Measurements from ENCODE around the gene LDLRAD4. TPM values are rescaled to one million over a fixed set of nuclear protein-coding genes. Genes with fewer than 3 reads are reported as not detected.
A peak's percentile ranks its signal among the peaks of the same experiment; 100 is the strongest.

The LDLRAD4 gene
- polyA plus RNA-seq, 1 donor = 8.0 TPM

- no peak for DNase-seq
Observed at GRCh38 chr18:13621446-13621849, 402.9 kb downstream of the LDLRAD4 start.

DNA sequence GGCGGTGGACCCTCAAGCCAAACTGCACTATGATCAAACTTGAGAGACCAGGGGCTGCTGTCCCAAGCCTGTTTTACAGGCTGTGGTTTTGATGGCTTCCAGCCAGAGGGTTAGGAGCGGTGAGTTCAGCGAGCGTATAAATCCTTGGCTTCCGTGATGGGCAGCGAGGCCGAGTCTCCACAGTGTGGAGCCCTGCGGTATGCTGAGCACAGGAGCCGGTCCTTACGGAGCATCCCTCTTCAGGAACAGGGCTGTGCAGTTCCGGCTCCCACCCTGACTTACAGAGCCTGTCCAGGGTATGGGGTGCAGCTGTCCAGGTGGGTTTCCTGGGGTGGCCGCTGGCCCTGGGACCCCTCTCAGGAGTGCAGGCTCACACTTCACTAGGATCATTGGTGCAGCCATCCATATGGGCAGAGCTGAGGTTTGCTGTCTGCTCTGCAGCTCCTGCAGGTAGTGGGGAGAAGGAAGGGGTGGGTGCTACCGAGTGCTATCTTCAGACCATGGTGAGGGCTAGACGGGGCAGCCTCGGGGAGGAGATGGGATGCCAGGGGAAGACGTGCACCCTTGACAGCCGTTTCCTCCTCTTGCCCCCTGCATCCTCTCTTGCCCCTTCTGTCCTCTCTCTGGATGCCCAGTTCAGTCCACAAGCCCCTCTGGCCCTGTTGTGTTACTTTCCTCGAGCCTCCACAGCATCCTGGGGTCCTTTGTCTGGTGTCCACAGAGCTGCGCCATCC is 403.5 kb downstream of the LDLRAD4 start:
- DNase-seq = no peak

- no peak for DNase-seq
Observed at GRCh38 chr18:13622751-13623150, 404.2 kb downstream of the LDLRAD4 start.

DNA sequence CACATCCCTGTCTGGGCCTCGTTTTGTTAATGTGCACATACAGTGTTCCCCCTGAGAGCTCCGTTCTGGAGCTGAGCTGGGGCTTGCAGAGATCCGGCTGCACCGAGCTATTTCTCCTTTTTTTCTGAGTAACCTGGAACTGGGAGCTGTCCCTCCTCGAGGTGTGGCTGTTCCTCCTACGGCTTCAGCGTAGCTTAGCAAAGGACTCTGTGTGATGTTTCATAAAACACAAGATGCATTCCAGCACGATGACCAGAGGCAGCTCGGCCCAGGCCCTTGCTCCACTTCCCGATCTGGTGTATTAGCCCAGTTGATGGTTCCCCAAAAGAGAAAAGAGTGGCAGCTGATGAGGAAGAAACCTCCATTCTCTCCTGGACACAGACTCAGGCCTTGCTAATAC is 404.8 kb downstream of the LDLRAD4 start:
- no peak for DNase-seq

DNA sequence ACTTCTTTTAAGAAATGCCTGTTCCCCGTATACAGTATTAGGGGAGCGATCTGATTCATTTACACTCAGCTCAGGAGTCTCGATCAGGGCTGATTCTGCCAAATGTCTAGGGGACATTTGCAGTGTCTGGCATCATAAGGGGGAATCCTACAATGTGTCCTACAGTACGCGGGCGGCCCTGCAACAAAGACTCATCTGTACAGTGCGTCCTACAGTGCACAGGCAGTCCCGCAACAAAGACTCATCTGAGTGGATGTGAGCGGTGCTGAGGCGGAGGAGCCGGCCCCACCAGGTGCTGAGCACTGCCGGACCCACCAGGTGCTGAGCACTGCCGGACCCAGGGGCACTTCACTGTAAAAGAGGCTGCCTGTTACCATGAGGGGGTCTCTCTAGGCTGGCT is 405.3 kb downstream of the LDLRAD4 start:
- DNase-seq = no peak

DNA sequence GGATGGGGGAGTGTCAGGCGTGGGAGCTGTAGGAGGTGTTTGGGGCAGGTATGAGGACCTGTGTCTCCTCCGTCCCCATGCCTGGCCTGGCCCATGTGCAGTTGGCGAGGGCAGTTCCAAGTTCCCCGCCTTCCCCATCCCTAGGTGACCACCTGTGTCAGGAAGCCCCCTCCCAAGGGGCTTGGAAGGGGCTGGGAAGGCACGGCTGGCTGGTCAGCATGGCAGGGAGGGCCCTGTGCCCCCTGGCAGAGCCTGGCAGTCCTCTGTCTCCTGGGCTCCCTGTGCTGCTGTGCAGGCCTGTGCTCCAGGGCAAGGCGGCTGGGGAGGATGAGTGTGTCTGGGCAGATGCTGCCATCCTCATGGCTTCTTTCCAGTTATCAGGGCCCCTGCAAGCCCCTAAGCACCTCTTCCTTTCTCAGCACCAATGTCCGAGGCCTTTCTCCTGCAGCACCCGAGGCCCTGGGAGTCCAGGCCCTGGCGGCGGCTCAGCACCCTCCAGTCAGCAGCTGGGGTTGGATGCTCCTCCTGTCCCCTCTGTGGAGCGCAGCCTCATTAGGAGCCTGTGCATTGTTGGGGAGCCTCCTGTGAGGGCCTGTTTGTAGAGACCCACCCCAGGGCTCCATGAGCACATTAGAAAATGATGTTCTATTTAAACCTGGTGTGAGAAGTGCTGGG is 406.1 kb downstream of the LDLRAD4 start:
- no peak for DNase-seq

DNA sequence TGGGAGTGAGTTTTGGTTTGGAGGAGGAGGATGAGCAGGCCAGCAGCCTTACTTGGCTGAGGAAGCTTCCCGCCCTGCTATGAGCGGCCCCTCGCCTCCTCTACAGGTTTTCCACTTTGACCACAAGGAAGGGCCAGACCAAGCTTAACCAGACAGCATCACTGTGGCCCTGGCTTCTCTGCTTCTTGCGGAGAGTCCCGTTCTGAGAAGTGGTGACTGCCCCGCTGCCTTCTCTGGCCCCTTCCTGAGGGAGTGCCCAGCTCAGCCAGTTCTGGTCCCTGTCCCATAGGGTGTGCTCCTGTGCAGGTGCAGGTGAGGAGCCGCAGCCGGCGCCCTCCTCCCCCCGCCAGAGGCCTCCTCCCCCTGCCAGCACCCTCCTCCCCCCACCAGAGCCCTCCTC is 406.8 kb downstream of the LDLRAD4 start:
- DNase-seq = no peak

GRCh38 chr18:13625843-13626543 is 407.4 kb downstream of the LDLRAD4 start:
- no peak for DNase-seq

- DNase-seq = no peak
Observed at GRCh38 chr18:13626544-13626908, 408.0 kb downstream of the LDLRAD4 start.

- no peak for DNase-seq
Observed at GRCh38 chr18:13627639-13628038, 409.1 kb downstream of the LDLRAD4 start.

GRCh38 chr18:13628211-13628610 is 409.7 kb downstream of the LDLRAD4 start:
- no peak for DNase-seq

- DNase-seq = peak; percentile 79
Observed at GRCh38 chr18:13629841-13630715, 411.5 kb downstream of the LDLRAD4 start.

GRCh38 chr18:13630716-13631268 is 412.2 kb downstream of the LDLRAD4 start:
- no peak for DNase-seq

DNA sequence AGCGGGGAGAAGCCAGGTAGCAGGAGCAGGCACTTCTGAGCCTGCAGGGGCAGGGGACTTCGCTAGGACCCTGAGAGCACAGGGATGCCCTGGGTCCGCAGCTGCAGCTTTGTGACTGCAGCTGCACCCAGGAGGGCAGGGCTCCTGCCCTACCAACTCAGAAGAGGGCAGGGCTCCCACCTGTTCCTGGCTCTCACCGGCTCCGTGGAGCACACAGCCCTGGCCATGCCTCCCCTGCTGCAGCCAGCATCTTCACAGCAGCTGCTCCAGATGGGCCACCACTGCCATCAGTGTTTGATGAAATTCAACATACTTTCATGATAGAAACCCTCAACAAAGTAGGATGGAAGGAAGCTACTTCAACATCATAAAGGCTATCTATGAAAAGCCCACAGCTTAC is 415.1 kb downstream of the LDLRAD4 start:
- no peak for DNase-seq

DNA sequence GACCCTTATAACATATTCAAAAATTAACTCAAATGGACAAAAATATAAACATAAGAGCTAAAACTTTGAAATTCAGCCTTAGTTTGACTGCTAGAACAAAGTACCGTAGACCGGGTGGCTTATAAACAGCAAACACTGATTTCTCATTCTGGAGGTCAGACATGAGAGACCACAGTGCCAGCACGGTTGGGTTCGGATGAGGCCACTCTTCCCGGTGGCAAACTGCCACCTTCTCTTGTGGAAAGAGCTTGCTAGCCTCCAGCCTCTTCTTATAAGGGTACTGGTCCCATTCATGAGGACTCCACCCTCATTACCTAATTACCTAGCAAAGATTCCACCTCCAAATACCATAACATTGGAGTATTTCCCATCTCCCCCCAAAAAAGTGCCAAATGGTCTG is 416.5 kb downstream of the LDLRAD4 start:
- DNase-seq = no peak

DNA sequence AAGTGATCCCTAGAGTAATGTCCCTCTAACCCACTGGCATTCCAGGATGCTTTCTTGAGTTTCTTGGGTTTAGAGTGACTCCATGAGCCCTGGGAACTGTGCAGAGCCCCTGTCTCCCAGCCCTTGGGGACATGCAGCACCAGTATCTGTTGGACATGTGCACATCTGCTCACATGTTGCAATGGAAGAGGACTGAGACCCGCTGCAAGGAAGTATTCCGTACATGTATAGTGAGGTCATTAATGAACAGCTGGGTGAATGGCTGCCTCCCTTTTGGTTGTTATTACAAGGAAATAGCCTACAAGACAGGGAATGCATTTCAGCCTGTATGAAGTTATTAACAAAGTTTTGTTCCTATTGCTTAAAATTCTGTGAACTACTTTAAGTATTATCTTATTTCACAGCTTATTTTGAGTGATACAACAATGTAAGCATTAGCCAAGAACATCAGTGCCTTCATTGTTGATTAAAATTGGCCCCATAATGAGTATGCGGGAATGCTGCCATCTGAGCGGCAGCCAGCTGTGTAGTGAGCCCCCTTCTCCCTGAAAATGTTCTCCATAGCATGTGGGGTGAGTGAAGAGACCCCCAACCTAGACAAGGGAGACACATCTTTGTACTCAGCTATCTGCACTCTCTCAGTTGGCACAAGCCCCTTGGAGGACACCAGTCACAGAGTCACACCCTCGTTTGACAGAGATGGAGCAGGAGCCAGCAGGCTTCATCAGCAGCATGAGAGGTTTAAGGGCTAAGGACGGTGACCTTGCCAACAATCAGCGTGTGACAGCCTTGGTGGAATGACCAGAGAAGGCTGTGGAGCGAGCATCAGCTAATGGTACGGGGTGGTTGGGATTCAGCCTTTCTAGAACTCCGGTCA is 420.4 kb downstream of the LDLRAD4 start:
- no peak for DNase-seq

DNA sequence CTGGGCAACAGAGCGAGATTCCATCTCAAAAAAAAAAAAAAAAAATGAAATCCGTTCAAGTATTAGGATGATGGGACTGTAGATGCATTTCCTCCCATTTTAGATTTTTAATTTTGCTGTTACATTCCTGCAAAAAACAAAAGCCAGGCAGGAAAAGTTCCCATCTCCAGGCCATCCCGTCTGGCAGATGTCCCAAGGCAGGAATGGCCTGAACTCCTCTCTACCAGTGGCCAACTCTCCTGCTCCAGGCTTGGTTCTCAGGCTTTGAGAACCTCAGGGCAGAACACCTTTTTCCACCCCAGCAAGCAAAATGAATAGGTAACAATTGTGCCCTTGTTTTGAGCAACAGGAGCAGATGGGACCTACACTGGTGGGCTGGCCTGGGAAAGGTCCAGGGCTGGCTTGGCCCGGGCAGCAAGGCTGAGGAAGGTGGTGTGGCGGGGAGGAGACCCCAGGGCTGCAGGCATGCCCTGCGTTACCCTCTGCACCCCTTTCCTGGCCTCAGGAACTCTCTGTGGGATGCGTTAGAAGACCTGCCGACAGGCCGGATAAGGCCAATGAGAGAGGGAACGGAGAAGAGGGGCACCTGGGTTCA is 421.8 kb downstream of the LDLRAD4 start:
- DNase-seq = no peak

GRCh38 chr18:13641551-13642439 is 423.2 kb downstream of the LDLRAD4 start:
- peak; percentile 56 for DNase-seq

GRCh38 chr18:13642440-13642827 is 423.9 kb downstream of the LDLRAD4 start:
- no peak for DNase-seq

GRCh38 chr18:13643261-13643751 is 424.7 kb downstream of the LDLRAD4 start:
- DNase-seq = no peak
